Measurements from ENCODE around the gene METTL5.
"Not testable (repeated sequence)": the region's sequence is repeated elsewhere in the genome, so short reads cannot be mapped to it uniquely, and the experiment has no call there.

METTL5 gene

DNA sequence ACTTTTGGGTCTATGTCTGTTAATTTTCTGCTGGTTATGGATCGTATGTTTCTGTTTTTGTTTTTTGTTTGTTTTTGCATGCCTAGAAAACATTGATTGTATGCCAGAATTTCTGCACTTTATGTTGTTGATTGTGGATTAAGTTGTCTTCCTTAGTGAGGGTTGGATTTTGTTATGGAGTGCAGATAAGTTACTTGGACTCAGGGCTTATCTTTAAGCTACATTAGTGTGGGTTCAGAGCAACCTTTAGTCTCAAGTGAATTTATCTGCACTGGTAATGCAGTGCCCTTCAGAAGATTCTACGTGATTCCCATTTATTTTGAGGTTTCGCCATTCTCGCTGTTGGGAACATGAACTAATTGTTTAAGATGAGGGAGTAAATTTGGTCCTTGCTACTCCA, 35.4 kb upstream of the METTL5 start:
- Histone ChIP-seq H3K27ac (no peak overlapping the region), H3K4me3 (no peak overlapping the region)
- no peak for DNase-seq (ENCODE audit: low spot score)
- TF ChIP-seq, protein P1, sequence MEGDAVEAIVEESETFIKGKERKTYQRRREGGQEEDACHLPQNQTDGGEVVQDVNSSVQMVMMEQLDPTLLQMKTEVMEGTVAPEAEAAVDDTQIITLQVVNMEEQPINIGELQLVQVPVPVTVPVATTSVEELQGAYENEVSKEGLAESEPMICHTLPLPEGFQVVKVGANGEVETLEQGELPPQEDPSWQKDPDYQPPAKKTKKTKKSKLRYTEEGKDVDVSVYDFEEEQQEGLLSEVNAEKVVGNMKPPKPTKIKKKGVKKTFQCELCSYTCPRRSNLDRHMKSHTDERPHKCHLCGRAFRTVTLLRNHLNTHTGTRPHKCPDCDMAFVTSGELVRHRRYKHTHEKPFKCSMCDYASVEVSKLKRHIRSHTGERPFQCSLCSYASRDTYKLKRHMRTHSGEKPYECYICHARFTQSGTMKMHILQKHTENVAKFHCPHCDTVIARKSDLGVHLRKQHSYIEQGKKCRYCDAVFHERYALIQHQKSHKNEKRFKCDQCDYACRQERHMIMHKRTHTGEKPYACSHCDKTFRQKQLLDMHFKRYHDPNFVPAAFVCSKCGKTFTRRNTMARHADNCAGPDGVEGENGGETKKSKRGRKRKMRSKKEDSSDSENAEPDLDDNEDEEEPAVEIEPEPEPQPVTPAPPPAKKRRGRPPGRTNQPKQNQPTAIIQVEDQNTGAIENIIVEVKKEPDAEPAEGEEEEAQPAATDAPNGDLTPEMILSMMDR (IDR thresholded peaks at IDR 0.05) = no peak

DNA sequence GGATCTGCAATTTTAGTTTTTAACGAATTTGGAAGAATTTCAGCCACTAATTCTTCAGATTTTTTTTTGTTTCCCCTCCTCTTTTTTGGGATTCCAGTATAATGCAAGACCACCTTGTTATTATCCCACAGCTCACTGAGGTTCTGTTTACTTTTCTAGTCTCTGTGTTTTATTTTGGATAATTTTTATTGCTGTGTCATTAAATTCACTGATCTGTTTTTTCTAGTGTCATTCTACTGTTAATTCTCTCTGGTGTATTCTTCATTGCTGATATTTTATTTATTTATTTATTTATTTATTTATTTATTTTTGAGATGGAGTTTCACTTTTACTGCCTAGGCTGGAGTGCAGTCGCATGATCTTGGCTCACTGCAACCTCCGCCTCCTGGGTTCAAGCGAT, 34.7 kb upstream of the METTL5 start:
- H3K4me3 ChIP-seq = no peak overlapping the region
- H3K27ac ChIP-seq = no peak overlapping the region
- DNase-seq (ENCODE audit: low spot score) = no peak
- TF ChIP-seq, protein P1 (IDR thresholded peaks at IDR 0.05) = no peak

DNA sequence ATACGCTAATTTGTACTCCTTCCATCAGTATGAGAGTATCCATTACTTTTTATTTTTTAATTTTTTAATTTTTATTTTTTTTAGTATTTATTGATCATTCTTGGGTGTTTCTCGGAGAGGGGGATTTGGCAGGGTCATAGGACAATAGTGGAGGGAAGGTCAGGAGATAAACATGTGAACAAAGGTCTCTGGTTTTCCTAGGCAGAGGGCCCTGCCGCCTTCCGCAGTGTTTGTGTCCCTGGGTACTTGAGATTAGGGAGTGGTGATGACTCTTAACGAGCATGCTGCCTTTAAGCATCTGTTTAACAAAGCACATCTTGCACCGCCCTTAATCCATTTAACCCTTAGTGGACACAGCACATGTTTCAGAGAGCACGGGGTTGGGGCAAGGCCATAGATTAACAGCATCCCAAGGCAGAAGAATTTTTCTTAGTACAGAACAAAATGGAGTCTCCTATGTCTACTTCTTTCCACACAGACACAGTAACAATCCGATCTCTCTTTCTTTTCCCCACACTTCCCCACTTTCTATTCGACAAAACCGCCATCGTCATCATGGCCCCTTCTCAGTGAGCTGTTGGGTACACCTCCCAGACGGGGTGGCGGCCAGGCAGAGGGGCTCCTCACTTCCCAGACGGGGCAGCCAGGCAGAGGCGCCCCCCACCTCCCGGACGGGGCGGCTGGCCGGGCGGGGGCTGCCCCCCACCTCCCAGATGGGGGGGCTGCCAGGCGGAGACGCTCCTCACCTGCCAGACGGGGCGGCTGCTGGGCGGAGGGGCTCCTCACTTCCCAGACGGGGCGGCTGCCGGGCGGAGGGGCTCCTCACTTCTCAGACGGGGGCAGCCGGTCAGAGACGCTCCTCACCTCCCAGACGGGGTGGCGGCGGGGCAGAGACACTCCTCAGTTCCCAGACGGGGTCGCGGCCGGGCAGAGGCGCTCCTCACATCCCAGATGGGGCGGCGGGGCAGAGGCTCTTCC, 30.9 kb upstream of the METTL5 start:
- not testable (repeated sequence) for H3K27ac ChIP-seq; H3K4me3 ChIP-seq; DNase-seq (ENCODE audit: low spot score)

DNA sequence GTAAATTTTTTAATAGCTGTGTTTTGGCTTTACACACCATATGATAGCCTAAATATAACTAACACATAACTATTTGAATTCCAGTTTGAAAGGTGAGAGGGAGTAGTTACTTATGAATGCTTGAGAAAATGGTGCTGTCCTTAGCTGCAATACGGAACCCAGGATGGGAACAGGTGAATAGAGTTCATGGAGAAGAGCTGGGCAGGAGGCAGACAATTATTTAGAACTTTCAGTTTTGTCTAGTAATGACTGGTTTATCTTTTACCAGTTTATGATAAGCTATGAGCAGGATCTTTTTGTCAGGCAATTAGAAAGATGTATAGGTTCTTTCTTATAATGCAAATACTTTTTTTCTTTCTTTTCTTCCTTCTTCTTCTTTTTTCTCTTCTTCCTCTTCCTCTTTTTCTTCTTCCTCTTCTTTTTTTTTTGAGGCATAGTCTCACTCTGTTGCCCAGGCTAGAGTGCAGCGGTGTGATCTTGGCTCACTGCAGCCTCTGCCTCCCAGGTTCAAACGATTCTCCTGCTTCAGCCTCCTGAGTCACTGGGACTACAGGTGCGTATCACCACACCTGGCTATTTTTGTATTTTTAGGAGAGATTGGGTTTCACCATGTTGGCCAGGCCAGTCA, 28.4 kb upstream of the METTL5 start:
- Histone ChIP-seq H3K27ac (no peak overlapping the region), H3K4me3 (no peak overlapping the region)
- TF ChIP-seq, protein P1 (IDR thresholded peaks at IDR 0.05) = no peak
- no peak for DNase-seq (ENCODE audit: low spot score)

DNA sequence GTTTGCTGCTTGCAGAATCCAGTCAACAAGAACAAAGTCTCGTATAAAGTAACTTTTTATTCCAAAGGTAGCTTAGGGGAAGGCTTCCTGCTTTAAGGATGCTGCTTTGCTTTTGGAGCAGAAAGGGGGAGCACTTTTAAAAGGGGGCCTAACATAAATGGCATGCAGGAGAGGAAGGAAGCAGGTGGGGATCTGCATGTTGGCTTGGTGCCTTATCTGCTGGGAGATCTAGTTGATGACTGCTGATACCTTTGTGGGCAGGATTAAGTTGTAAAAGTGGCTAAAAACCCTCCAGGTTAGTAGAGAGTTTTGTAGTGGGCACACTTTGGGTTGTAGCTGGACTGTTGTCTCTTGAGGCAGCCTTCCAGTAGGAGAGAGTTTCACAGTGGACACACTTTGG, 25.0 kb upstream of the METTL5 start:
- DNase-seq (ENCODE audit: low spot score) = no peak
- no peak overlapping the region for H3K4me3 ChIP-seq
- H3K27ac ChIP-seq = no peak overlapping the region
- TF ChIP-seq, protein P1 (IDR thresholded peaks at IDR 0.05) = no peak

DNA sequence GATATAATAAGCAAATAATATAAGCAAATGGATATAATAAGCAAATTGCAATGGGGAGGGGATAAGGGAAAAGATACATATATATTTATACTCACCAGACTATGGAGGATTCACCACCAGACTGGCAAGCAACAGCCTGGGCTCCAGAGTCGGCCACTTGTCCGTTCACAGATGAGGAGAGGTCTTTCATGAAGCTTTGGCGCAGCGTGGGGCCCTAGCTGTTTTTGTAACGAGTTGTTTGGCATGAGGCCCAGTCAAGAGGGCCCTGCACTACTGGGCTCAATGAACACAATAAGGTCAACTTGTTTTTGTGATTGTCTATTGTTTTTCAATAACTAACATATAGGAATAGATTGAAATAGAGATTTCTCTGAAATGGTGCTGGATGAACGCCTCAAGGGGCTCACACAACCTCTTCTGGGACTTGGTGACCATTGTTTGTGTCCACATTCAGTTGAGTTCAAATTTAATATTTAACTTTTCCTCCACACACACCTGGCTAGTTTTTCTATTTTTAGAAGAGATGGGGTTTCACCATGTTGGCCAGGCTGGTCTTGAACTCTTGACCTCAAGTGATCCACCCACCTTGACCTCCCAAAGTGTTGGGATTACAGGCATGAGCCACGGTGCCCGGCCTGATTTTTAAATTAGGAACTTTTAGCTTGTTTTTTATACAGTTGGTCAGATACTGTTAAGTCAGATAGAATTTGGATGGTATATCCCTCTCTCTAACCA, 24.4 kb upstream of the METTL5 start:
- H3K27ac ChIP-seq; H3K4me3 ChIP-seq; DNase-seq (ENCODE audit: low spot score): not testable (repeated sequence)

DNA sequence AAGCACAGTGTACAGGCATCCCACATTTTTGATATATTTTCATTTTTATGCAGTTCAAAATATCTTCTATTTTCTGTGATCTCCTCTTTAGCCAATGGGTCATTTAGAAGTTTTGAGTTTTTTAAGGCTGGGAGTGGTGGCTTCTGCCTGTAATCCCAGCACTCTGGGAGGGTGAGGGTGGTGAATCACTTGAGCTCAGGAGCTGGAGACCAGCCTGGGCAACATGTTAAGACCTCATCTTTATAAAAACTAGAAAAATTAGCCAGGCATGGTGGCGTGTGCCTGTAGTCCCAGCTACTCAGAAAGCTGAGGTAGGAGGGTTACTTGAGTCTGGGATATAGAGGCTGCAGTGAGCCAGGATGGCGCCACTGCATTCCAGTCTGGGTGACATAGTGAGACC, 20.3 kb upstream of the METTL5 start:
- Histone ChIP-seq H3K4me3 (no peak overlapping the region), H3K27ac (no peak overlapping the region)
- TF ChIP-seq, protein P1 (IDR thresholded peaks at IDR 0.05) = no peak
- no peak for DNase-seq (ENCODE audit: low spot score)

DNA sequence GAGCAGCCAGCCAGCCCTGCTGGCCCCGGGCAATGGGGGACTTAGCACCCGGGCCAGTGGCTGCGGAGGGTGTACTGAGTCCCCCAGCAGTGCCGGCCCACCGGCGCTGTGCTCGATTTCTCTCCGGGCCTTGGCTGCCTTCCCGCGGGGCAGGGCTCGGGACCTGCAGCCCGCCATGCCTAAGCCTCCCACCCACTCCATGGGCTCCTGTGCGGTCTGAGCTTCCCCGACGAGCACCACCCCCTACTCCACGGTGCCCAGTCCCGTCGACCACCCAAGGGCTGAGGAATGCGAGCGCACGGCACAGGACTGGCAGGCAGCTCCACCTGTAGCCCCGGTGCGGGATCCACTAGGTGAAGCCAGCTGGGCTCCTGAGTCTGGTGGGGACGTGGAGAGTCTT, 16.9 kb upstream of the METTL5 start:
- not testable (repeated sequence) for H3K4me3 ChIP-seq; DNase-seq (ENCODE audit: low spot score); H3K27ac ChIP-seq
